Memory B cell (primary cell): ENCODE data around the gene USP24.
A peak's percentile ranks its signal among the peaks of the same experiment; 100 is the strongest.
"Not testable (repeated sequence)": the region's sequence is repeated elsewhere in the genome, so short reads cannot be mapped to it uniquely, and the experiment has no call there.

ENCODE experiments used
- ATAC-seq: fragments of 150-1000 bp; cut with Tn5 transposase; 2 replicates; pipeline ENCODE4 v1.10.0; 2021; ENCODE audit warnings: low read depth, mild to moderate bottlenecking, moderate library complexity
- DNase-seq, 2 donors: peaks; one replicate each; pipeline ENCODE4 v3.0.0; 2022; ENCODE audit warnings: low spot score in 2 of 2
- H3K27ac Mint-ChIP-seq: one replicate; pipeline ENCODE4 v1.8.0; 2022; ENCODE audit warnings: mild to moderate bottlenecking, moderate library complexity, mixed read lengths
- H3K27me3 Mint-ChIP-seq: one replicate; pipeline ENCODE4 v1.8.0; 2022; ENCODE audit warnings: mixed read lengths
- H3K36me3 Mint-ChIP-seq: one replicate; pipeline ENCODE4 v1.8.0; 2022; ENCODE audit warnings: mild to moderate bottlenecking, mixed read lengths
- H3K4me1 Mint-ChIP-seq: one replicate; pipeline ENCODE4 v1.8.0; 2022; ENCODE audit warnings: mixed read lengths
- H3K4me3 Mint-ChIP-seq: one replicate; pipeline ENCODE4 v1.8.0; 2022; ENCODE audit warnings: mild to moderate bottlenecking, moderate library complexity, mixed read lengths
- H3K9me3 Mint-ChIP-seq: one replicate; pipeline ENCODE4 v1.8.0; 2022; ENCODE audit warnings: mixed read lengths

The USP24 gene

DNA sequence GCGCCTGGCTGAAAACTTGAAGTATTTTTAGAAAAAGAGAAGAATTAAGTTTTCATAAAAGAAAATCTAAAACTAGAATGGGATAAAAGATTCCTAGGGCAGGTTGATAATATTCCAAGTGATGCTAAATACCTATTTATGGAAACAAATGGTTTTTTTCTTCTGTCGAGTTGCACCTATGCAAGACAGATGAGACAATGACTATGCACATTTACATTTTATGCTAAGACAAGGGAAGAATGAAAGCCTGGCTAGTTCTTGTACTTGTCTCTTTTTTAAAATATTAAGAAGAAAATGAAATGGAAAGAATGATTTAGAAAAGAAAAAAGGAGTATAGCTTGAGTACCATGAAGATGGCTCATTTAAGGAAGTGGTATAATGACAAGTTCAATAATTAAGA, 24.4 kb upstream of the USP24 start:
- no peaks in the 10 kb centered on the region for H3K9me3 Mint-ChIP-seq
- DNase-seq (no peak), ATAC-seq (no peak)
- no peak overlapping the region for H3K4me3 Mint-ChIP-seq
- peaks cover 1% of the 10 kb centered on the region for H3K27me3 Mint-ChIP-seq
- H3K36me3 Mint-ChIP-seq: no peaks in the 10 kb centered on the region
- H3K4me1 Mint-ChIP-seq: peaks cover 14% of the 10 kb centered on the region
- no peak overlapping the region for H3K27ac Mint-ChIP-seq

- no peak overlapping the region for H3K27ac Mint-ChIP-seq
- no peaks in the 10 kb centered on the region for H3K9me3 Mint-ChIP-seq
- no peaks in the 10 kb centered on the region for H3K36me3 Mint-ChIP-seq
- DNase-seq (no peak), ATAC-seq (no peak)
- H3K27me3 Mint-ChIP-seq: peaks cover 4% of the 10 kb centered on the region
- H3K4me1 Mint-ChIP-seq: peaks cover 8% of the 10 kb centered on the region
- H3K4me3 Mint-ChIP-seq: no peak overlapping the region
Measured at GRCh38 chr1:55235722-55236121, 20.6 kb upstream of the USP24 start.

GRCh38 chr1:55234016-55234415, 18.9 kb upstream of the USP24 start:
- H3K4me1 Mint-ChIP-seq: peaks cover 5% of the 10 kb centered on the region
- H3K27me3 Mint-ChIP-seq: peaks cover 3% of the 10 kb centered on the region
- no peaks in the 10 kb centered on the region for H3K36me3 Mint-ChIP-seq
- no peak for DNase-seq
- no peak for ATAC-seq
- no peaks in the 10 kb centered on the region for H3K9me3 Mint-ChIP-seq
- H3K4me3 Mint-ChIP-seq: no peak overlapping the region
- H3K27ac Mint-ChIP-seq: no peak overlapping the region

- no peak for ATAC-seq
- Mint-ChIP-seq H3K9me3 (no peaks in the 10 kb centered on the region), H3K27me3 (peaks cover 3% of the 10 kb centered on the region), H3K4me3 (no peak overlapping the region), H3K27ac (no peak overlapping the region), H3K36me3 (no peaks in the 10 kb centered on the region), H3K4me1 (peaks cover 5% of the 10 kb centered on the region)
- DNase-seq: no peak
Measured at GRCh38 chr1:55233145-55233777, 18.1 kb upstream of the USP24 start.

DNA sequence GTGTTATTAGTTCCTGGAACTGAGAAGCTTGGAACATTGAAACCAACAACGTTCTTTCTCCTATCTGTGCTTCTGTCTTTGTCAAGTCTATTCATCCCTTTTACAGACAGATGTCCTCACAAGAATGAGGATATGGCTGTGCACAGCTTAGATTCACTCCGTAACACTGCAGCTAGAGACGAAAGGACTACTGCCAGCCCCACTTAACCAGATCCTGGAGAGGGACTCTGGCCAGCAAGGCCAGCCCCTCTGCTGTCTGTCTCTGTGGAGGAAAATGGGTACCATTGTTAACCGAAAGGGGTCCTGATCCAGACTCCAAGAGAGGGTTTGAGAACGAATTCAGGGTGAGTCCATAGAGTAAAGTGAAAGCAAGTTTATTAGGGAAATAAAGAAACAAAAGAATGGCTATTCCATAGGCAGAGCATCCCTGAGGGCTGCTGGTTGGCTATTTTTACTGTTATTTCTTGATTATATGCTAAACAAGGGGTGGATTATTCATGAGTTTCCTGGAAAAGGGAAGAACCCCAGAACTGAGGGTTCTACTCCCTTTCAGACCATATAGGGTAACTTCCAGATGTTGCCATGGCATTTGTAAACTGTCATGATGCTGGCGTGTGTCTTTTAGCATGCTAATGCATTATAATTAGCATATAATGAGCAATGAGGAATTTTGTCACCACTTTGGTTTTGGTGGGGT, 17.4 kb upstream of the USP24 start:
- H3K36me3 Mint-ChIP-seq: no peaks in the 10 kb centered on the region
- DNase-seq (no peak), ATAC-seq (no peak)
- H3K4me1 Mint-ChIP-seq: peaks cover 5% of the 10 kb centered on the region
- H3K27me3 Mint-ChIP-seq: peaks cover 3% of the 10 kb centered on the region
- no peak overlapping the region for H3K27ac Mint-ChIP-seq
- H3K9me3 Mint-ChIP-seq: no peaks in the 10 kb centered on the region
- H3K4me3 Mint-ChIP-seq: no peak overlapping the region

DNA sequence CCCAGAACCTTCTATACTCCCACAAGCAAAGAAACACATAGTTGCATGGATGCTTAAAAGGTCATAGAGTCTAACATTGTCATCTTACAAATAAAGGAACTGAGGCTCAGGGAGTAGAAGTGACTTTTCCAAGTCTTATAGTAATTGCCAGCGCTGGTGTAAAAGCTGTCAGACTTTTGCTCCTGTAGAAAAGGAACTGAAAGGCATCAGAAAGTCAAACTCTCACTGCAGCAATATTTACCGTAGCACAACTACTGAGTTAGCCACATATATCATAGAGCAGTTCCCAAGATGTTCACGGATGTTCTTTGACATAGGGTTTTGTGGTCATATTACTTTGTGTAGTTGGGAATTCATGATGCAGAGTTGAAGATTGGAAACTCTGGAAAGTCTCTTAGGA, 16.6 kb upstream of the USP24 start:
- no peak for ATAC-seq
- Mint-ChIP-seq H3K27me3 (peaks cover 3% of the 10 kb centered on the region), H3K4me3 (no peak overlapping the region), H3K27ac (no peak overlapping the region), H3K9me3 (no peaks in the 10 kb centered on the region), H3K4me1 (peaks cover 5% of the 10 kb centered on the region), H3K36me3 (no peaks in the 10 kb centered on the region)
- DNase-seq: no peak

GRCh38 chr1:55230659-55231058, 15.5 kb upstream of the USP24 start:
- H3K27me3 Mint-ChIP-seq: peaks cover 3% of the 10 kb centered on the region
- H3K4me3 Mint-ChIP-seq: no peak overlapping the region
- H3K9me3 Mint-ChIP-seq: no peaks in the 10 kb centered on the region
- ATAC-seq (no peak), DNase-seq (no peak)
- H3K4me1 Mint-ChIP-seq: peaks cover 3% of the 10 kb centered on the region
- H3K27ac Mint-ChIP-seq: no peak overlapping the region
- H3K36me3 Mint-ChIP-seq: no peaks in the 10 kb centered on the region

DNA sequence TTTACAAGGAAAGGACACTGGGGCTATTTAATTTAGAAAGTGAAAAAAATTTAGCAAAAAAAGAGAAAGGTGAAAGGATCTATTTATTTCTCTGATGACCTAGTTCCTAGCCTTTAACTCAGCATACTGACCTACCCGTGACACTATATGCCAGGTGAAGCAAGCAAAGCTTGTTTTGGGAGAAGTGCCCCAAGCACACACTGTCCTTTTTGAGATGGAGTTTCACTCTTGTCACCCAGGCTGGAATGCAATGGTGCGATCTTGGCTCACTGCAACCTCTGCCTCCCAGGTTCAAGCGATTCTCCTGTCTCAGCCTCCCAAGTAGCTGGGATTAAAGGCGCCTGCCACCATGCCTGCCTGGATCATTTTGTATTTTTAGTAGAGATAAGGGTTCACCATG, 14.6 kb upstream of the USP24 start:
- not testable (repeated sequence) for H3K4me1 Mint-ChIP-seq, H3K27me3 Mint-ChIP-seq, DNase-seq, ATAC-seq, H3K27ac Mint-ChIP-seq, H3K9me3 Mint-ChIP-seq, H3K36me3 Mint-ChIP-seq, H3K4me3 Mint-ChIP-seq

DNA sequence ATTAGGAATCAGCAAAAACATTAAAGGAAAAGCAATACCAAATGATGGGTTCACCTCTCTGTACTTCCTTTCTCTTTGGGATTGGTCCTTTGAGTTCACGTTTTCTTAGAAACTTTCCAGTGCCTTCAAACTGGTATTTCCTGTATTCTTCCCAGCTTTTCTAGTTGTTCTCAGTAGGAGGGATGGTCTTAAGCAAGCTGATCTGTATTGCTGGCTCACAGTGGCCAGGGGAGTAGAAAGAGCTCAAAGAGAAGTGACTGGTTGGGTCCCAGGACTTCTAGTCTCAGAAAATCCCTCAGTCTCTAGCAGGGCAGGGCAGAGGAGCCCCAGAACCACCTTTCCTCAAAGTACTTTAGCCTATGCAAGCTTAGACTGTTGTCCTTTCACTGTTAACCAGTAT, 10.1 kb upstream of the USP24 start:
- Mint-ChIP-seq H3K36me3 (no peaks in the 10 kb centered on the region), H3K4me3 (no peak overlapping the region), H3K4me1 (peaks cover 2% of the 10 kb centered on the region), H3K27me3 (no peaks in the 10 kb centered on the region), H3K9me3 (no peaks in the 10 kb centered on the region), H3K27ac (no peak overlapping the region)
- ATAC-seq: no peak
- DNase-seq: no peak

DNA sequence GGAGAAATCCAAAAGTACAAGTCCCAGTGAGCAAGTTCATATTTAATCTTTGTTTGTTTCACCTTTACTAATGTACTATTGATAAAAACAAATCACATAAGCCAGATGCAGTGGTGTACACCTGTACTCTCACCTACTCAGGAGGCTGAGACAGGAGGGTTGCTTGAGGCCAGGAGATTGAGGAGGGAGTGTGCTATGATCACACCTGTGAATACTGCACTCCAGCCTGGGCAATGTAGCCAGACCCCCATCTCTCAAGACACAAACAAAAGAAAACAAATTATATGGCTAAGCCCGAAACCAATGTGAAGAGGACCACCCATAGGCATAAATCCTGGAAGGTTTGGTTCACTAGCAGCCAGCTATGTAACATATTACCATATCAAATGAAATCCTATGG, 9.6 kb upstream of the USP24 start:
- Mint-ChIP-seq H3K9me3 (no peaks in the 10 kb centered on the region), H3K27ac (no peak overlapping the region), H3K4me3 (no peak overlapping the region), H3K36me3 (no peaks in the 10 kb centered on the region), H3K4me1 (peaks cover 2% of the 10 kb centered on the region), H3K27me3 (no peaks in the 10 kb centered on the region)
- DNase-seq (no peak), ATAC-seq (no peak)

DNA sequence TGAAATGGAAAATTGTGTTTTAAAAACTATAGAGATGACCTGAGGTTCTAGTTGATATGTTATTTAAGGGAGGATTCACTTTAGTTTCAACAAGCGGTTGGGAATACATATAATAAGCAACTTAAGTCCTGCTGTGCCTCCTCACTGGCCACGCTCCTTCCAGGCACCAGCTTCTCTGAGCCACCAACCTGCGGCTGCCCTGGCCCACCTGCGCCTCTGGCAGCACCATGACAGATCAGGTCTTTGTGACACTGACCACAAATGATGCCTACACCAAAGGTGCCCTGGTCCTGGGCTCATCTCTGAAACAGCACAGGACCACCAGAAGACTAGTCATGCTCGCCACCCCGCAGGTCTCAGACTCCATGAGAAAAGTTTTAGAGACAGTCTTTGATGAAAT, 7.0 kb upstream of the USP24 start:
- ATAC-seq (no peak), DNase-seq (no peak)
- Mint-ChIP-seq H3K27me3 (no peaks in the 10 kb centered on the region), H3K36me3 (no peaks in the 10 kb centered on the region), H3K9me3 (no peaks in the 10 kb centered on the region), H3K4me3 (no peak overlapping the region), H3K27ac (no peak overlapping the region), H3K4me1 (peaks cover 11% of the 10 kb centered on the region)

- Mint-ChIP-seq H3K4me1 (peaks cover 41% of the 10 kb centered on the region), H3K27ac (peak overlapping the region; percentile 97), H3K36me3 (no peaks in the 10 kb centered on the region), H3K9me3 (no peaks in the 10 kb centered on the region), H3K4me3 (peak overlapping the region; percentile 43), H3K27me3 (no peaks in the 10 kb centered on the region)
- ATAC-seq (peak; percentile 51), DNase-seq (peak; percentile 18 to 40)
Measured at GRCh38 chr1:55217226-55217986, 2.2 kb upstream of the USP24 start.

- H3K36me3 Mint-ChIP-seq: no peaks in the 10 kb centered on the region
- peaks cover 52% of the 10 kb centered on the region for H3K4me1 Mint-ChIP-seq
- no peaks in the 10 kb centered on the region for H3K27me3 Mint-ChIP-seq
- peak overlapping the region; percentile 97 for H3K27ac Mint-ChIP-seq
- ATAC-seq: no peak
- no peaks in the 10 kb centered on the region for H3K9me3 Mint-ChIP-seq
- peak overlapping the region; percentile 91 for H3K4me3 Mint-ChIP-seq
- DNase-seq: no peak
Measured at GRCh38 chr1:55216096-55216495, 932 bp upstream of the USP24 start.

- DNase-seq (peak in 1 of 2 donors; percentile 5), ATAC-seq (peak; percentile 10)
- Mint-ChIP-seq H3K36me3 (no peaks in the 10 kb centered on the region), H3K4me1 (peaks cover 57% of the 10 kb centered on the region), H3K9me3 (no peaks in the 10 kb centered on the region), H3K27me3 (no peaks in the 10 kb centered on the region), H3K27ac (no peak overlapping the region), H3K4me3 (peak overlapping the region; percentile 91)
Measured at GRCh38 chr1:55214934-55215193, 300 bp downstream of the USP24 start.
